T-helper 22 cell (primary cell): ENCODE data around the gene CEPT1.

Experiments
- DNase-seq: peaks from one replicate; pipeline ENCODE4 v3.0.0-alpha.2; 2020; ENCODE audit warnings: low read depth

Gene CEPT1

DNA sequence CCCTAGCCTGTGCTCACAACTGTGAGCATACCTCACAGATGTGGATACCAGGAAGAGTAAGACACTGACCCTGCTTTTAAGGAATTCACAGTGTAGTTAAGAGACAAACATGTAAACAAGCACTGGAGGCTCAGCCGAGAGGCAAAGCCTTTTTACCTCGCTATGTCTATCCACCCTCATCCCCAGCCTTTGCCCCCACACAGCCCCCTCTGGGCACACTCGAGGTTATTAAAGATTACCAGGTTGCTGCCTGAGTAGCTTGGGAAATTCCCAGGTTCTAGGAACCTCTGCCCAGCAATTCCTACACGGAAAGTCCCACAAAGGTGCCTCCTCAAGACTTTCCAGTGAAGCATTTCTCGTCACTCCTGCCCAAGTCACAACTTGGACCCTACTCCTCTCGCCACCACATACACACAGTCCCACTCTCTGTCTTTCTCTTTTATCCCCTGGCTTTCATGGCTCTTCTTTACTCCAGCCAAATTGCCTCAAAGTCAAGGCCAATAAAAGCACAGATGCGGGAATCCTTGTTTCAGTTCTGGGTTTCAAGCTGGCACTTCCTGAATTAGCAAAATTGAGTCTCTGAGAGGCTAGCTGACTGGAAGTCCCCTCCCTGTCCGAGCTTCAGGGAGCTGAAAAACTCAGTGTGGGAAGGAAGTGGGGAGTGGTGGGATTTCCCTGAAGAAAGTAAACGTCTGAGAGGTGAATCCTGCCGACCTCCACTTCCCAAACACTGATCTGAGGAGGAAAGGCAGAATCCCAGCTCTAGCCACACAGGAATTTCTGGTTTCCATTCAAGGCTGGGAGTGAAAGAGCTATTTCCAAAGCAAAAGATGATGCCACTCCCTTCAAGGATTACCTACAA is 52.9 kb downstream of the CEPT1 start:
- peak; percentile 36 for DNase-seq

DNA sequence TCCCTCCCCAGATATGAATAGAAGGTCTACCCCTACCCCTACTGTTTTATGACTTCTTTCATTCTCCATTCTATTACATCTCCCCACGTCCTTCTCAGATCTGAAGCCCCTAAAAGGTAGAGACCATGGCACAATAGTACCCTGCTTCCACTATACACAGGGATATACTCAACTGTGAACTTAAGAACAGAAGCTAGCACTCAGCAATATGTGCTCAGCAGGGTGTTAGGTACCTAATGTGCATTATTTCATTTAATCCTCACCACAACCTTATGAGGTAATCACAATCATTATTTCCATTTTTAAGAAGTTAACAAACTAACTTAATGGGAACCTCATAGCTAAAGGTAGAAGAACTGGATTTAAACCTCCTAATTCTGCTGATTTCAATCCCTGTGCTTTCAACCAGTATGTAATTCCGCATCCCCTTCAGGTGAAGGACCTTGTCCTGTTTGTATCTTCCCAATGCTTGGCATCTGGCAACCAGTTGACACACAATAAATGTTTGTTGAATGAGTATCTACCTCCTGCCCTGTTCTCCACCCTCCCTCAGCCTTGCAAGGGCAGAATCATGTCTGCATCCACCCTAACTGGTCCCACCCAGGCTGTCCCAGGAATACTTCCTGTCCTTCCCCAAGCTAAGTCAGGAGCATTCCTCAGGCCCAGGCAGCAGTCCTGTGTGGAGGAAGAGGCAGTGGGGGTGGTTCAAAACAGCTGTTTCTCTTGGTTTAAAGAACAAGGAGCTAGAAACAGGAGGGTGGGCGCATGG is 53.9 kb downstream of the CEPT1 start:
- no peak for DNase-seq

DNA sequence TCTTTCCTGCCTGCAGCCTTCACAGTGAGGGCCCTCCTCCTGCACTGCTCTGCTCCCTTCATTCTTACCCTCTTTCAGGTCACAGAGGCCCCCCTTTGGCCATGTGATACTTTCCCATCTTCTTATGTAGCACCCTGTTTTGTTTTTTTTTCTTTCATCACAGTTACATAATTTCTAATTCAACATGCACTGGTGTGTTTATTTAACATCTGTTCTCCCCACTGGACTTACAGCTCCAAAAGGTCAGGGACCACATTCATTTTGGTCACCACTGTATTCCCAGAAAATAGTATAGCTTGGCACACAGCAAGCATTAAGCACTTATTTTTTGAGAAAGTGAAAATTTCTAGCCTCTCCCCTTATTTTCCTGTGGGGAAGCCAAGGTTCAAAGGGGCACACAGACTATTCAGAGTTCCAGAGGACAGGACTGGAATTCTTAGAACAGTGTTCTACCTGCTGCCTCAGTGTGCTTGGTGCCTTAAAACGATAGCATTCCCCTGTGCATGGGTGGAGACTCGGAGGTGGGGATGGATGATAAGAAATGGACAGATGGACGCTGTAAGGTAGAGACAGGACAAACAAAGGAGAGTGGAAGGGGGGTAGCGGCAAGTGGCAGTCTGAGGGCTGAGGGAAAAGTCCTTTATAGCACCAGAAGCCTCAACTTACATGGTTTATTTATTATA is 55.1 kb downstream of the CEPT1 start:
- no peak for DNase-seq

DNA sequence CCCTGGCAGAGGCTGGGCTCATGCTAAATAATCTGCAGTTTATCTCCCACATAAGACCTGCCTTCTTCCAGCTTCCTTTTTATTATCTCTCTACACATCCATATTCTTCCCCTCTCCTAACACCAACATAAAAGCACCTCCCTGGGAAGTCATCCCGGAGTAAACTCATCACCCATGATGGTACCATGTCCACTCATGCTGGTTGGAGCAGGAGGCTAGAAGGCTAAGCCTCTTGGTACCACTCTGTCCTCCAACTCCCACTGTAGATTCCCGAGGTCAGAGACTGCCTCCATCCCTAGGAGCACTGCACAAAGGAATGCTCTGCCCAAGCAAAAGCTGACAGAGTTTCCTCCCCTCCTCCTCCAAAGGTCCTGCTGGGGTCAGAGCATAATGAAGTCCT is 56.2 kb downstream of the CEPT1 start:
- no peak for DNase-seq

DNA sequence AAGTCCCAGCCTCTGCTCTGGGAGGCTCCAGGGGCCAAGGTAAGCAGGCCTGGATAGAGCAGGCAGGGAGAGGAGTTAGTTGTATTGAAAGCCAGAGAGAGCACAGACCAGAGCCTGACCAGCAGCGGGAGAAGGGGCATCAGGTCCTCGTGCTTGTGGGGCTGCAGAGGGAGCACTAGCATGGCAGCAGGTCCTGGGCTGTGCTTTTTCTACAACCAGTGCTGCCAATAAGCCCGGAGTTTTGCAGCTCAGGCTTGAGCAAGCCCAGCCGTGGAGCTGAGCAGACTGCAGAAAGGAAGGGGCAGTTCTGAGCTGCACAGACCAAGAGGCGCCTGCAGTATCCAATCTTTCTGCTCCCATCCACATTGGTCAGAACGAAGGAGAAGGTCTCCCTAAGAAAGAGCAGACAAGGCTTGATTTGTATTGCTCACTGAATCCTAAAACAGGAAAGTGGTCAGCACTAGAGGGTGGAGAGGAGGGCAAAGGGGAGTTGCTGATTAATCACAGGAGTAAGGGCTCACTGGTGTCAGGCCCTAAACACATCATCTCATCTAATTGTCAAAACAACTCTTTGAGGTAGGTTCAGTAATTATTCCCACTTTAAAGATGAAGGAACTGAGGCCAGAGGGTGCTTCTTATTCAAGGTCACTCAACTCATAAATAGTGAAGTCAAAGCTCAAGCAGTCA is 57.7 kb downstream of the CEPT1 start:
- DNase-seq: no peak

DNA sequence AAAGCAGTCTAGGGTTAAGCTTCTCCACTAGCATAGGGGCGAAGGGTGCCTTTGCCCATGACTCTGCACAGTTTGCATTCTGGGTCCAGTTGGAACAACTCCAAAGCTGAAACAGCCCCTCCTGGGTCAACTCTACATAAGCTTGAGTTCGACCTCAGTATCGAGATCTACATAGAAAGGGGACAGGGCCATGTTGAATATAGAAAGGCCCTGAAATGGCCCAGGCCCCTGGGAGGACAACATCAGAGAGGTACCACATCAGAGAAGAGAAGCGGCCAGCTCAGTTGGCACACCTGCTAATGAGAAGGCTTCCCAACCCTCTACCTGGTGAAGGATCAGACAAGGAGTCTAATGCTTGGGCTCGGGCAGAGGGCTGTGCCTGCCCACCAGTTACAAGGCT is 58.8 kb downstream of the CEPT1 start:
- no peak for DNase-seq

DNA sequence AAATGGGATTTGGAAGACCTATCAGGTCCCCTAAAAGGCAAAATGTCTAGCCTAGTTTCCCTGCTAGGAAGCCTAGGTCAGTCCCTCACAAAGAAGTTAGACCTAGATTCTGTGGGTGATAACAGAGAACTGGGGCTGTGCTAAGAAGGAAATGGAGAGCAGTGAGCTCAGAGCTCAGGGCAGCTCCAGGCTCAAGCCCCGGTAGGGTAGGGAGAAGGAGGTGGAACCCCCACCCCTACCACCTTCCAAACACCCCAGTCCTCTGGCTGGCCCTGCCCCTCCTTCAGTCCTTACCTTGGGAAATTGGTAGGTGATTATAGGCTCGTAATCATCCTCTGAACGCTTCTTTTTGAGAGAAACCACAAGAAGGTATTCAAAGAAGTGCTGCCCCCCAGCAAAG is 59.3 kb downstream of the CEPT1 start:
- DNase-seq: no peak

DNA sequence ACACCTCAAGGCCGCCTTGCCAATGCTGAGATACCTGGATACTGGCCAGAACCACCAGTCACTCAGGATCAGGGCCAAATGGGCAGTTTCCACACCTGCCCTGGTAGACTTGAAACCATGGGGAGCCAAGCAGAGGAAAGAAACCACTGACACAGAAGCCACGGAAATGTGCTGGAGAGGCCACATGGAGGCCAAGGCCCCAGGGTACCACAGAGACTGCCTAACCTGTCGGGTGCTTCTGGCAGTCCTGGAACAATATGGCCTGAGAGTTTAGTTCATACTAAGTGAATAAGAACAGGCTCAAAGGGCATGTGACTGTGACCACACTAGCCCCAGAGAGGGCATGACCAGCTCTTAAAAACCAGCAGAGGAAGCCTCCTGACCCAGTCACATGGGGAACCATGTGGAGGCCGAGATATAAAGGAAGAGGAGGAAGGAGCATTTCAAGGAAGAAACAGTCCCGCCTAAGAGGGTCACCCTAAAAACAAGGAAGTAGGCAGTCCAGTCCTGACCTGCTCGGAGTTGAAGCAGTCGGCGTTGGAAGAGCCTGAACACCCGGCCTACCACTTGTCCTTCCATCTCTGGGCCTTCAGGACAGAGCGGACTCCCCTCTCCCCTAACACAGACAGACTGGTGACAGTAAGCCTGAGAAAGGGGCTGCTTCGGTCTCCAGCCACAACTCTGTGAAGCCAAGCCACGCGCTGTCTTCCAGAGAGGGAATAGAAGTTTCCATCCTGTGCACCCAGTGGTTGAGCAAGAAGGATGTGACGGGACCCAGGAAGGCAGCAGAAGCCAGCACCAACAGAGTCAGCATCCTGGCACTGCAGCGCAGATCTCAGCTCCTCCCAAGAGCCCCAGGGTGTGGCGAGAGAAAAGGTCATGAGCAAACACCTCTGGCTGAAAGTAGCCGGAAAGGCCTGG is 60.1 kb downstream of the CEPT1 start, which contains the start of gene DENND2D:
Gene DENND2D, minus strand, starts transcription at position 766 of the 921 bp plus-strand sequence. Its CDS starts 187 bp downstream, at position 579.
- no peak for DNase-seq

DNA sequence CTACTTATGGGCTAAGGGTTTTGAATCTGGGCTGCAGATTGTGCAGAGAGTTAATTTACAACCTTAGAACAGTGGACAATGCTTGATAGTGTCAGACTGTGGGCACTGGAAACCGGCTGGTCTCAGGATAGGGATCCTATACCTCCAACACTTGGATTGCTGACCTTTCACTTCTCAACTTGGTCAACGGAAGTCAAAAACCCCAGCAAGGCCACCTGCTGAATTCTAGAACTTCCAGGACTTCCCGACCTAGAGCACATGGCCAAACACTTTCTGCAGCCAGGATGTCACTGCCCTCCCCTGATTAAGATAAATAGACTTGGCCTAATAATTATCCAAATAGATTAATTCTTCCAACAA is 60.8 kb downstream of the CEPT1 start:
- no peak for DNase-seq

DNA sequence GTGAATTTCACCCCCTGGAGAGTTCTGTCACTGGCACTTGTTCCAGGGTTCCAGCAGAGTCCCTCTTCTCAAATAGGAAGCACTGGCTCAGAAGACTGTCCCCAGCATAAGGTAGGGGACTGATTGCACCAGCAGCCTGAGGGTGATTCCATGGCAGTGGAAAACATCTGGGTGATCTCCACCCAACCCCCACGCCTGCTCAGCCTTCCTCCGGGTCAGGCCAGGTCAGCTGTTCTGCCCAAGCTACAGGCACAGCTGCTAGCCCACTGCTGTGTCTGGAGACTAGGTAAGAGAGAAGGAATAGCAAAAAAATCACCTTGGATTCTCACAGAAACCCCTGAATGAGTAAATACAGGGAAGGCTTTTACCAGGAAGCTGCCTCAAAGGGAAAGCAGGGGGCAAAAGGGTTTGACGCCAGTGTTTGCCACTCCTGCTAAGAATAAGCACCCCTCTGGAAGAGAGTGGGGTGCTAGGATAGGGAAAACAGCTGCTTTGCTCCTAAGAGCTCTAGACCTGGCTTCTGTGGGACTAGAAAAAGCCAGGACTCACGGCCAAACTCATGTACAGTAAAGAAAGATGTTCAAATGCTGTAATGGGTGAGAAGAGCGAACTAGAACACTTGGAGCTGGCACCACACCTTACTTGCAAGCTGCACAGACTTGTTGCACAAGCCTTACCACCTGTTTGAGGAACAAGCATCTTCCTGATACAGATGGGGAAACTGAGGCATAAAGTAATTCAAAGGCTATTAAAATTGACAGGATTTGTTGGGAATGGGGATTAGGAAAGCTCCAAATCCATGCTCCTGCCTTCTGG is 61.5 kb downstream of the CEPT1 start:
- no peak for DNase-seq

DNA sequence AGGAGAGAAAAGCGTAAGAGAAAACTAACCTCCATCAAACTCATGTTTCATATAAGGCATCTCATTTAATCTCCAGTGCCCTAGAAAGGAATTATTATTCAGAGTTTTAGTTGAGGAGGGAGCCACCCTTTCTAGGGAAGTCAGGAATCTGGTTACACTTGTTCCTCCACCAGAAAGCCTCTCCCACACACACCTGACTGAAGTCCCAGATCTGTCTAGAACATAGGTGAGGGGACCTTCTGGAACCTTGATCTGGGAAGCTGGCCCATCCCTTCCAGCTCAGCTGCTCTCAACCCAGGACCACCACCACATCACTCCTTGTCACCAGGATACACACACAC is 62.3 kb downstream of the CEPT1 start:
- no peak for DNase-seq

DNA sequence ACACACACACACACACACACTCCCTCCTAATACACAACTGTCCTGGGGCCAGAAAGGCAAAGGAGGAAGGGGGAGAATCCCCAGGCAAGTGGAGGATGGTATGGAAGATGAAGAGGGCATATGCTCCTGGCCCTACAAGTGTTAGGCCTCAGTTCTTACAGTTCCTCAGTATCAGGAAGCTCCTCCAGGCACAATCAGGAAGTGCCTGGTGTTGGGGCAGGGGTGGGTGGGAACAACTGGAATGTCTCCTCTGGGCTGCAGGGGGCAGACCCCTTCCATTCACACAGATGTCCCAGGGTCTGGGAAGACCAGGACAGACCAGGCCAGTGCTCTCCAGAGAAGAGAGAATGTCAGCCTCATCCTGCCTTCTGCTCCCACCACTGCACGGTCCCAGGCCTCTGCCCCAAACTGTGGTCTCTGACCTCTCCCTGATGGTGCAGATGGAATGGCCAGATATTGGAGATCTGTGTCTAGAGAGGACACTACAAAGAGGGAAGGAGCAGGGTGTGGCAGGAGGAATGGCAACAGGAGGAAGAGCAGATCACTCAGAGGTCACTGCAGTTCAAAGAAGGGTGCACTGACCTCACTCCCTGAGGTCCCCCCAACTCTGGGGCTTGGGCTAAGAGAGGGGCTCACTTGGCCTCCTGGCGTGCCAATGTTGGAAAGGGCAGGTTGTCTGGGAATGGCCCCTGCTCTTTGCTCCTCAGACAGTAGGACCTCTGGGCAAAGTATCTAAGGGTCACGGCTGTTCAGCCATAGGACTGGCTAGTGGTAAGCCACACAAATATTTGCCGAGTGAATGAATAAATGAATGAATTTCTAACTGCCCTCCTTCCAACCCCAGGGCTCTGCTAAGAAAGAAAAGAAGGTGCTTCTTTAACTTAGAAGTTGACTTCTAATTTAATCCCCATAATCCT is 62.9 kb downstream of the CEPT1 start:
- no peak for DNase-seq

DNA sequence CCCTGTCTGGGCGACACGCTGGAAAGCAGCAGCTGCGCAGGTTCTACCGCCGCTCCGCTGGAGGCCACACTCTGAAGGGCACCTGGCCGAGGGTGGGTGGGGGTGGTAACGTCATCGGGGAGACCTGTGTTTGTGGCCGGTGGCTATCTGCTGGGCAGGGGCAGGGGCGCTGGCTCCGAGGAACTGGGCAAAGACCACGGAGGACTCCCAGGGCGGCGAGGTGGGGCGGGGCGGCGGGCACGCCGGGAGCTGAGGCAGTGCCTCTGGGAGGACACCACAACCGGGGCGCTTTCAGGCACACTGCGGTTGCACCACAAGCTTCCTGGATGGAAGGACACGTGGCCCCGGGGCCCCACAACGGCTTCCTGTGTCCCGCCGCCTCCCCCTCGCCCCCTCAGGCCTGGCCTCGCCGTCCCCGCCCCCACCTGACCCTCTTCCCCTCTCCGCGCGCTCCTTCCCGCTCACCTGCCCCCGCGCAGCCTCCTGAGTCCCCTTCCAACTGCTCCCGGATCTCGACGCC is 63.7 kb downstream of the CEPT1 start:
- peak; percentile 80 for DNase-seq

DNA sequence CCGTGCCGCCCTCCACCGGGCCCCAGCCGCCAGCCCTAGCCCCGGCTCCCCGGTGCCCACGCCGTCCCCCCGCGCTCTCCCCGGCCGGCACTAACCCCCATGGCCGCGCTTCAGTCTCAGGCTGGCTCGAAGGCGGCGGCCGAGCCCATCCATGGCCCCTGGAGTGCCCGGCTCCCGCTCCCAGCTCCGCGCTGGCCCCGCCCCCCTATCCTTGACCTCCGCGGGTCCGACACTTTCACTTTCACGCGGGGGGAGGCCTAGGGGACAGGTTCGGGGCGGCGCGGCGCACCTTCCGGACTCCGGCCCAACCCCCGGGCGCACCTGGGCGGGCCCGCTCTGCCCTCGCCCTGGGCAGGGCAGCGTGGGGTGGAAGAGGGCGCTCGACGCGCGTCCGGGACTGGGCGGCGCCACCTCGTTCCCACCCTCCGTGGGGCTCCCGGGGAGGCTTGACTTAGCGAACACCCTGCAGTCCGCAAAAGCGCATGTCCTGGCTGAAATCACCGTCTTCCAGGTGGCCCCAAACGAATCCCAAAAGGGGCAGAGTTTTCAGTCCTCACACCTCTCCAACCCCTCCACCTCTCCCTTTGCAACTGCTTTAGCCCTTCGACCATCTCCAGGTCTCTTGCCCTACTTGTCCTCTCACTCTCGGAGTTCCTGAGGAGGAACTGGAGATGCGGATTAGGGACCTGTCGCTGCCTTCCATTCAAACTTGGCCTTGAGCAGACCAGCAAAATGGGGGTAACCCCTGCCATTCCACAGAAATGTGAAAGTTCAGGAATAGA is 64.4 kb downstream of the CEPT1 start:
- peak; percentile 51 for DNase-seq

DNA sequence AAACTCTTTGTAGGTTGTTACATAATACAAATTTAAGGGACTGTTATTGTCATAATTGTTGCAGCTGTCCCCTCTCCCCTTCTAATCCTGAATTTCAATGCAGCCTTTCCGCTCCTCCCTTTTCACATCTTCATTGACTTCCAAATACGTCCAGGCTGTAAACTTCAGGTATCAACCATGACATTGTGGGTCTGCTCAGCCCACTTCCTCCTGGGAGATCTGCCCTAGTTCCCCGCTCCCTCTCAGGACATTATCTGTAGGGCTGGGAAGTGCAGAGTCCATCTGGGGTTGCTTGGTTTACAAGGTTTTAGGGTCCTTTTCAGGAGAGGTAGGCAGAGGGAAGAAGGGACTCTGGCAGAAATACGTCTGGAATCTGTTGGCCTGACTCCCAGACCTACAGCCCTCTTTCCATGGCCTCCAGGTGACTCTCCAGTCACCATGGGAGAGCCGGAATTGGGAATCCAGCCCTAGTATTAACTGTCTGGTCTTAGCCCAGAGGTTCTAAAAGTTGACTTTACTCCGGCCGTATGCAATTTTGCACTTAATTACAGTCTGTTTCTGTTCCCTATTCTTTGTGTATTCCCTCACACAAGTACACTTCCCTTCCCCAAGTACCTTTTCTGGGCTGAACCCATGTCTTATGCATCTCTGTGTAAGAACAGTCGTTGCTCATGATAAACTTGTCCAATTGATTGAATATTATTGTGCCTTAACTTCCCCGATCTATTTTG is 65.1 kb downstream of the CEPT1 start:
- no peak for DNase-seq

DNA sequence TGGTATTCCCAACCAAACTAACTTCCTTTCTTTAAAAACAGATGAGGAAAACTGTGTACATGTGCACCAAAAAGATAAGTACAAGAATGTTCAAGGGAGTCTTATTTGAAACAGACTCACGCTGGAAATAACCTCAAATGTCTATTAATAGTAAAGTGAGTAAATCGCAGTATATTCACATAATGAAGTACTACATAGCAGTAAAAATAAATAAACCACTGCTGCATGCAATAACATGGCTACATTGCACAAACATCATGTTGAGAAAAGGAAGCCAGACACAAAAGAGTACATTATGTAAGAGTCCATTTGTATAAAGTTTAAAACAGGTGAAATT is 65.7 kb downstream of the CEPT1 start:
- no peak for DNase-seq

DNA sequence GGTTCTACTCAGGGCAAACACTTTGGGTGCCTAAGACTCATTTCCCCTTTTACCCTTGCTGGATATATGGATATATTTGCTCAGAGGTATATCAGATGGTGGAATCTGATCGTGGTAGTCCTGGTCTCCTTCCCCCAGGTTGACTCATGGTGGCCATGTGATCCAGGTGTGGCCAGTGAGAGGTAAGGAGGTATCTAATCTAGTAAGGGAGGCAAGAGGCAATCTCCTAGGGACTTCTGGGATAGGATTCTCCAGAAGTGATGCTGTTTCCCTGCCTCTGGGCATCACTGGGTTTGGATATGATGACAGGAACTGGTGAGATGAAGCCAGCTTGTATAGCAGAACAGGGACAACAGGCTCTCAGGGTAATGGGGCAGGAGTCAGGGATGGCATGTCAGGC is 68.9 kb downstream of the CEPT1 start:
- no peak for DNase-seq

DNA sequence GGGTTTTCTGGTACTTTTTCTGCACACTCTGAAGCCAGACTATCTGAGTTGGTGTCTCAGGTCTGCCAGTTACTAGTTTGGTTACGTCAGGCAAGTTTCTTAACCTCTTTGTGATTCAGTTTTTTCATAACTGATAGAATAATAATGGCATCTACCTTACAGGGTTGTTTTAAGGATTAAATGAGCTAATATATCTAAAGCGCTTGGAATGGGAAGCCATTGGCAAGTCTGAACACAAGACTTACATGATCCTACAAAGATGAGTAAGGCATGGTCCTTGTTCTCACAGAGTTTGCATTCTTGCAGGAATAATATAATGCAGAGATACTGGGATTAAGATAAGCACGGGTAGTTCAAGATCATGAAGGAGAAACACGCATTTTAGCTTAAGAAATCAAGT is 69.6 kb downstream of the CEPT1 start:
- DNase-seq: no peak
